HepG2 (cell line): ENCODE results near the gene EGLN2. TPM values are rescaled to one million over a fixed set of nuclear protein-coding genes. Genes with fewer than 3 reads are reported as not detected.

ENCODE experiments used
- BHLHE40 ChIP-seq: IDR thresholded peaks from 2 replicates; pipeline ENCODE4 v1.6.1; 2011; ENCODE audit warnings: low read length, improper control_type of control experiment
- CREM ChIP-seq, 2 experiments: sonication (generic) in 1 of 2; formaldehyde crosslinking in 1 of 2; IDR thresholded peaks; 2 replicates each; pipeline versions ENCODE4 v1.4.0 to v1.6.1; 2016 to 2020; ENCODE audit warnings: antibody characterized with exemption in 1 of 2, mild to moderate bottlenecking in 1 of 2, missing genetic modification reagents in 1 of 2
- HNF4A ChIP-seq: sonication (generic); formaldehyde crosslinking; IDR thresholded peaks from 2 replicates; pipeline ENCODE4 v1.4.0; 2020; ENCODE audit warnings: missing genetic modification reagents
- HOXA3 ChIP-seq: sonication (generic); formaldehyde crosslinking; IDR thresholded peaks from 2 replicates; pipeline ENCODE4 v1.5.0; 2020; ENCODE audit warnings: missing genetic modification reagents
- ISL2 ChIP-seq: sonication (generic); formaldehyde crosslinking; IDR thresholded peaks from 2 replicates; pipeline ENCODE4 v1.5.0; 2020; ENCODE audit warnings: missing genetic modification reagents
- KLF12 ChIP-seq: sonication (generic); formaldehyde crosslinking; IDR thresholded peaks from 2 replicates; pipeline ENCODE4 v1.4.0; 2020; ENCODE audit warnings: missing genetic modification reagents, borderline replicate concordance
- MAX ChIP-seq: IDR thresholded peaks from 2 replicates; pipeline ENCODE4 v1.6.1; 2012; ENCODE audit warnings: inconsistent platforms
- MIXL1 ChIP-seq: IDR thresholded peaks from 2 replicates; pipeline ENCODE4 v1.6.1; 2016
- NFYC ChIP-seq: IDR thresholded peaks from 2 replicates; pipeline ENCODE4 v1.6.1; 2016; ENCODE audit warnings: missing genetic modification reagents, missing compliant biosample characterization
- PATZ1 ChIP-seq: sonication (generic); formaldehyde crosslinking; IDR thresholded peaks from 2 replicates; pipeline ENCODE4 v1.4.0; 2020; ENCODE audit warnings: missing genetic modification reagents
- PHF8 ChIP-seq: sonication (generic); formaldehyde crosslinking; IDR thresholded peaks from 2 replicates; pipeline ENCODE4 v1.5.0; 2020; ENCODE audit warnings: missing genetic modification reagents
- RCOR2 ChIP-seq: IDR thresholded peaks from 2 replicates; pipeline ENCODE4 v1.6.1; 2016; ENCODE audit warnings: missing biosample characterization, missing genetic modification reagents
- TEF ChIP-seq: sonication (generic); formaldehyde crosslinking; IDR thresholded peaks from 2 replicates; pipeline ENCODE4 v1.5.0; 2020; ENCODE audit warnings: missing genetic modification reagents
- YEATS4 ChIP-seq: sonication (generic); formaldehyde crosslinking; IDR thresholded peaks from 2 replicates; pipeline ENCODE4 v1.4.0; 2020; ENCODE audit warnings: missing genetic modification reagents, borderline replicate concordance
- ZFP36L1 ChIP-seq: sonication (generic); formaldehyde crosslinking; IDR thresholded peaks from 2 replicates; pipeline ENCODE4 v1.8.0; 2022; ENCODE audit warnings: mild to moderate bottlenecking, missing genetic modification reagents, moderate library complexity
- ZMYM3 ChIP-seq: sonication (generic); formaldehyde crosslinking; IDR thresholded peaks from 2 replicates; pipeline ENCODE4 v1.5.1; 2020; ENCODE audit warnings: mild to moderate bottlenecking, missing genetic modification reagents
- ZMYM4 ChIP-seq: sonication (generic); formaldehyde crosslinking; IDR thresholded peaks from 2 replicates; pipeline ENCODE4 v1.8.1; 2023; ENCODE audit warnings: mild to moderate bottlenecking, missing genetic modification reagents
- ZNF101 ChIP-seq: sonication (generic); formaldehyde crosslinking; IDR thresholded peaks from 2 replicates; pipeline ENCODE4 v1.4.0; 2020; ENCODE audit warnings: mild to moderate bottlenecking, low read depth, missing genetic modification reagents, borderline replicate concordance
- ZNF660 ChIP-seq: sonication (generic); formaldehyde crosslinking; IDR thresholded peaks from 2 replicates; pipeline ENCODE4 v1.5.1; 2020; ENCODE audit warnings: mild to moderate bottlenecking, low read depth, missing genetic modification reagents, borderline replicate concordance
- ZNF770 ChIP-seq: sonication (generic); formaldehyde crosslinking; IDR thresholded peaks from 2 replicates; pipeline ENCODE4 v1.5.0; 2020; ENCODE audit warnings: mild to moderate bottlenecking, missing genetic modification reagents
- polyA plus RNA-seq, 8 experiments: library from polyadenylated mRNA; depleted of rRNA in 3 of 8; stranded (reverse) in 7 of 8; unstranded in 1 of 8; fragments of >200 nt; fragmentation: Illumina TruSeq in 4 of 8; extraction: Trizol in 4 of 8; gene quantifications; 2 replicates each; pipeline versions ENCODE4 v1.2.1 to v1.2.3, GENCODE V29; 2011 to 2016; ENCODE audit warnings: low read depth in 4 of 8, missing spikeins in 1 of 8, mixed read lengths in 1 of 8; ENCODE audit not compliant: insufficient read depth in 1 of 8
- total RNA-seq, 5 experiments: library from RNA; depleted of rRNA; stranded (reverse); fragments of >200 nt; fragmentation: Illumina TruSeq; extraction: Trizol; gene quantifications; 2 replicates each; pipeline ENCODE4 v1.2.3, GENCODE V29; 2016; ENCODE audit warnings: low read depth in 1 of 5
- TF ChIP-seq, protein P1 (sequence below): sonication (generic); formaldehyde crosslinking; IDR thresholded peaks from 2 replicates; pipeline ENCODE4 v1.4.0; 2020; ENCODE audit warnings: missing genetic modification reagents

EGLN2 gene
- total and polyA plus RNA-seq, 2 of the 13 experiments (the other 11 are each of a cell fraction or from before 2014, with no cell fraction given) = 16.5 to 40.8 TPM

DNA sequence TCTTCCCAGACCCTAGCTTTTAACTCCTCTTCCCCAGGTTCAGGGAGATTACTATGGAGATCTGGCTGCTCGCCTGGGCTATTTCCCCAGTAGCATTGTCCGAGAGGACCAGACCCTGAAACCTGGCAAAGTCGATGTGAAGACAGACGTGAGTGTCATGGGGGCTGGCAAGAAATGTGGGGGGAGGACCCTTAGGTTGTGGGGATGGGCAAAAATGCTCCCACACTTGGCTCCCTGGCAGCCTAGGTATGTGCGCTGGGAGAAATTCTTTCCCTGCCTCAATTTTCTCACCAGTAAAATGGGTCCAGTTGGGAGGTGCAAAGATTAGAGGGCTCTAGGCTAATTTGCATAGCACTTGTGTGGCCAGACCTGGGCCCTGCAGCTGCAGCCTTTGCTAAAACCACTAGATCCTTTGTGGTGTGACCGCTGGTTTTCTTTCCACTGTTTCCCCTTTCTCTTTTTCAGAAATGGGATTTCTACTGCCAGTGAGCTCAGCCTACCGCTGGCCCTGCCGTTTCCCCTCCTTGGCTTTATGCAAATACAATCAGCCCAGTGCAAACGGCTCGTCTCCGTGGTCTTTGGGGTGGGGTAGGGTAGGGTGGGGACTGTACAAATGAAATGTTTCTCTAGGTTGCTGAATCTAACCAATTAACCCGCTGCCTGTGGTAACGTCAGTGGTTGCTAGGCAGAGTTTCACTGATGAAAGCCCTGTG lies 21.9 kb upstream of the EGLN2 start (continued):
- TF ChIP-seq ZFP36L1 (CRISPR knock-in tag) (0 out of 2 replicates have a peak, but pooled peaks have one; percentile 22), ZMYM3 (CRISPR knock-in tag) (peak; percentile 98), MIXL1 (CRISPR knock-in tag) (0 out of 2 replicates have a peak, but pooled peaks have one; percentile 13), PHF8 (0 out of 2 replicates have a peak, but pooled peaks have one; percentile 22), ZNF101 (CRISPR knock-in tag) (no peak), RCOR2 (CRISPR knock-in tag) (peak; percentile 68; the same call in 1 of the 2 replicates), BHLHE40 (peak; percentile 24; the same call in 1 of the 2 replicates), HNF4A (CRISPR knock-in tag) (0 out of 2 replicates have a peak, but pooled peaks have one; percentile 14), YEATS4 (CRISPR knock-in tag) (0 out of 2 replicates have a peak, but pooled peaks have one; percentile 23), MAX (0 out of 2 replicates have a peak, but pooled peaks have one; percentile 25), TEF (CRISPR knock-in tag) (no peak), NFYC (CRISPR knock-in tag) (peak; percentile 73), ZNF770 (CRISPR knock-in tag) (0 out of 2 replicates have a peak, but pooled peaks have one; percentile 21), HOXA3 (CRISPR knock-in tag) (peak; percentile 17; the same call in 1 of the 2 replicates), CREM (IDR thresholded peaks at IDR 0.05) (peak; percentile 95), CREM (CRISPR knock-in tag; IDR thresholded peaks at IDR 0.05) (no peak), ZMYM4 (CRISPR knock-in tag) (peak; percentile 15; the same call in 1 of the 2 replicates), ISL2 (CRISPR knock-in tag) (no peak), PATZ1 (CRISPR knock-in tag) (peak; percentile 64), KLF12 (peak; percentile 4; the same call in 1 of the 2 replicates), ZNF660 (CRISPR knock-in tag) (no peak)
- TF ChIP-seq, protein P1, sequence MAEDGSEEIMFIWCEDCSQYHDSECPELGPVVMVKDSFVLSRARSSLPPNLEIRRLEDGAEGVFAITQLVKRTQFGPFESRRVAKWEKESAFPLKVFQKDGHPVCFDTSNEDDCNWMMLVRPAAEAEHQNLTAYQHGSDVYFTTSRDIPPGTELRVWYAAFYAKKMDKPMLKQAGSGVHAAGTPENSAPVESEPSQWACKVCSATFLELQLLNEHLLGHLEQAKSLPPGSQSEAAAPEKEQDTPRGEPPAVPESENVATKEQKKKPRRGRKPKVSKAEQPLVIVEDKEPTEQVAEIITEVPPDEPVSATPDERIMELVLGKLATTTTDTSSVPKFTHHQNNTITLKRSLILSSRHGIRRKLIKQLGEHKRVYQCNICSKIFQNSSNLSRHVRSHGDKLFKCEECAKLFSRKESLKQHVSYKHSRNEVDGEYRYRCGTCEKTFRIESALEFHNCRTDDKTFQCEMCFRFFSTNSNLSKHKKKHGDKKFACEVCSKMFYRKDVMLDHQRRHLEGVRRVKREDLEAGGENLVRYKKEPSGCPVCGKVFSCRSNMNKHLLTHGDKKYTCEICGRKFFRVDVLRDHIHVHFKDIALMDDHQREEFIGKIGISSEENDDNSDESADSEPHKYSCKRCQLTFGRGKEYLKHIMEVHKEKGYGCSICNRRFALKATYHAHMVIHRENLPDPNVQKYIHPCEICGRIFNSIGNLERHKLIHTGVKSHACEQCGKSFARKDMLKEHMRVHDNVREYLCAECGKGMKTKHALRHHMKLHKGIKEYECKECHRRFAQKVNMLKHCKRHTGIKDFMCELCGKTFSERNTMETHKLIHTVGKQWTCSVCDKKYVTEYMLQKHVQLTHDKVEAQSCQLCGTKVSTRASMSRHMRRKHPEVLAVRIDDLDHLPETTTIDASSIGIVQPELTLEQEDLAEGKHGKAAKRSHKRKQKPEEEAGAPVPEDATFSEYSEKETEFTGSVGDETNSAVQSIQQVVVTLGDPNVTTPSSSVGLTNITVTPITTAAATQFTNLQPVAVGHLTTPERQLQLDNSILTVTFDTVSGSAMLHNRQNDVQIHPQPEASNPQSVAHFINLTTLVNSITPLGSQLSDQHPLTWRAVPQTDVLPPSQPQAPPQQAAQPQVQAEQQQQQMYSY (CRISPR knock-in tag) = no peak
